HG03571 (cell line): ENCODE measurements around the gene ACTN4.

Experiments used
- ATAC-seq: cut with Tn5 transposase; IDR thresholded peaks from one replicate; pipeline ENCODE4 v1.9.1; 2021; ENCODE audit not compliant: unreplicated experiment

Gene ACTN4

GRCh38 chr19:38722947-38723605 is 75.6 kb downstream of the ACTN4 start:
- ATAC-seq: no peak

GRCh38 chr19:38723606-38723965 is 76.1 kb downstream of the ACTN4 start:
- ATAC-seq: no peak

GRCh38 chr19:38723990-38724854 is 76.8 kb downstream of the ACTN4 start:
- no peak for ATAC-seq

- ATAC-seq: no peak
Measured at GRCh38 chr19:38725469-38726283, 78.2 kb downstream of the ACTN4 start.

DNA sequence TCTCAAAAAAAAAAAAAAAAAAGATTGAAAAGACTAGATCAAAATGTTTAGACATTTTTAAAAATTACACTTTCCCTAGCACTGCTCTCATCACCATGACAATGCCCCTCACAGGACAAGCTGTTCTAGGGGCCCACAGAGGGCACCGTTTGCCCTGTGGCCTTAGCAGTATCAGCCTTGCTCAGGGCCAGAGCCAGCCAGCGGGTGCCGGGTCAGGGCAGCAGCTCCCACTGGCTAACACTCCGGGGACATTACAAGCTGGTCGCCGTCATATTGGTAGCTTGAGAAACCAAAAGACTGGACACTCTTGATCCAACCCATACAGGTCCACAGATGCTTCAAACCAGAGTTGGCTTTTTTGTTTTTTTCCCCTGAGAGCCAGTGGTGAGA is 78.8 kb downstream of the ACTN4 start:
- no peak for ATAC-seq

DNA sequence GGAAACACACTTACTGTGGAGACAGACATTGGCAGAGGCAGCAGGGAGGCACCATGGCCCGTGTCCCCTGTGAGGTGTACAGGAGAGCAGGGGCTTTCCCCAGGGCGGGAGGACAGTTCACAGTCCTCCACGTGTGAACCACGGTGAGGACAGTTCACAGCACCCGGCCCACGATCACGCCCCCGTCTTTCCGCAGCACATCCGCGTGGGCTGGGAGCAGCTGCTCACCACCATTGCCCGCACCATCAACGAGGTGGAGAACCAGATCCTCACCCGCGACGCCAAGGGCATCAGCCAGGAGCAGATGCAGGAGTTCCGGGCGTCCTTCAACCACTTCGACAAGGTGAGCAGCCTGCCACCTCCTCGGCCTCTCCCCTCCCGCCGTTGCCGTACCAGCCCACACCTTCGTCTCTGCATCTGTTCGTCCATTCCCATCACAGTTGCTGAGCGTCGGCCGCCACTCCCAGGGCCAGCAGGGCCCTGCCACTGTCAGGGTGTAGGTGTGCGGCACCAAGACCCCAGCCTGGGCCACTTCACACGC is 79.4 kb downstream of the ACTN4 start:
- no peak for ATAC-seq

GRCh38 chr19:38727306-38727867 is 79.9 kb downstream of the ACTN4 start:
- no peak for ATAC-seq

DNA sequence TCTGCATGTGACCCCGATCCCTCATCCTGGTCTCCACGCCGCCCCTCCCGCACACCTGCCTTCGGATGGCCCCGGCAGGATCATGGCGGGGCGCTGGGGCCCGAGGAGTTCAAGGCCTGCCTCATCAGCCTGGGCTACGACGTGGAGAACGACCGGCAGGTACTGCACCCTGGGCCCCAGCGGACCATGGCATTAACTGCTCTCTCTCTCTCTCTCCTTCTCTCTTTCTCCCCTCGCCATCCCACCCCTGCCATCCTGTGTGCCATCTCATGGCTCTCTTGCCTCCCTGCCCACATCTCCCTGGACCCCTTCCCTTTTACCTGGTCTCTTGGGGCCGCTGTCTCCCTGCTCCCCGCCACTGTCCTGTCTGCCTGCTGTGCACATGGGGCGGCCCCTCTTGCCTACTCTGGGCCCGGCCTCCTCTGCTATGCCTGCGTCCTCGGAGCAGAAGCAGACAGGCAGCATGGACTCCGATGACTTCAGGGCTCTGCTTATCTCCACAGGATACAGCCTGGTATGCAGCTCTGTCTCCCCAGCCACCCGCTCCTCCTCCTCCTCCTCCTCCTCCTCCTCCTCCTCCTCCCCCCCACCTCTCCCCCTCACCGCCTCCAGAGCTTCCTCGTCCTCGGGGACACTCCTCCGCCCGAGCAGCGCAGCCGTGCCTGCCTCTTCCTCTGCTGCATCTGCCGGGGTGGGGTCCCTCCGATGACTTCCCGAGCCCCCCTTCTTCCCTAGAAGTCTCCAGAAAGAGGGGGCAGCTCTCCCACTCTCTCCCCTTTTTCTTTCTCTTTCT is 80.6 kb downstream of the ACTN4 start:
- no peak for ATAC-seq

DNA sequence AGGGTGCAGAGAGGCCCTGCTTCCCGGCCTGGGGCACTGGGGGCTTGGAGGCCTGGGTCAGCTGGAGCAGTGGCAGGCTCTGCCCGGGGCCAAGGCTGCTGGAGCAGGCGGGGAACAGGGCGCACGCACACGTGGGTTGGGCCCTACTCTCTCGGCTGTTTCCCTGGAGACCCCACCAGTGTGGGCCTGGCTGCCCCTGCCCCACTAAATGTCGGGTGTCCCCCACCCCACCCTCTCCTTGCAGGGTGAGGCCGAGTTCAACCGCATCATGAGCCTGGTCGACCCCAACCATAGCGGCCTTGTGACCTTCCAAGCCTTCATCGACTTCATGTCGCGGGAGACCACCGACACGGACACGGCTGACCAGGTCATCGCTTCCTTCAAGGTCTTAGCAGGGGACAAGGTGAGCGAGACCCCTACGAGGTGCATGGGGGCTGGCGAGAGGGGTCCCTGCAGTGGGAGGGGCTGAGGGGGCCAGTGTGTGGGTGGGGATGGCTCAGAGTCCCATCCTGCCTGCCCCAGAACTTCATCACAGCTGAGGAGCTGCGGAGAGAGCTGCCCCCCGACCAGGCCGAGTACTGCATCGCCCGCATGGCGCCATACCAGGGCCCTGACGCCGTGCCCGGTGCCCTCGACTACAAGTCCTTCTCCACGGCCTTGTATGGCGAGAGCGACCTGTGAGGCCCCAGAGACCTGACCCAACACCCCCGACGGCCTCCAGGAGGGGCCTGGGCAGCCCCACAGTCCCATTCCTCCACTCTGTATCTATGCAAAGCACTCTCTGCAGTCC is 81.5 kb downstream of the ACTN4 start:
- no peak for ATAC-seq

DNA sequence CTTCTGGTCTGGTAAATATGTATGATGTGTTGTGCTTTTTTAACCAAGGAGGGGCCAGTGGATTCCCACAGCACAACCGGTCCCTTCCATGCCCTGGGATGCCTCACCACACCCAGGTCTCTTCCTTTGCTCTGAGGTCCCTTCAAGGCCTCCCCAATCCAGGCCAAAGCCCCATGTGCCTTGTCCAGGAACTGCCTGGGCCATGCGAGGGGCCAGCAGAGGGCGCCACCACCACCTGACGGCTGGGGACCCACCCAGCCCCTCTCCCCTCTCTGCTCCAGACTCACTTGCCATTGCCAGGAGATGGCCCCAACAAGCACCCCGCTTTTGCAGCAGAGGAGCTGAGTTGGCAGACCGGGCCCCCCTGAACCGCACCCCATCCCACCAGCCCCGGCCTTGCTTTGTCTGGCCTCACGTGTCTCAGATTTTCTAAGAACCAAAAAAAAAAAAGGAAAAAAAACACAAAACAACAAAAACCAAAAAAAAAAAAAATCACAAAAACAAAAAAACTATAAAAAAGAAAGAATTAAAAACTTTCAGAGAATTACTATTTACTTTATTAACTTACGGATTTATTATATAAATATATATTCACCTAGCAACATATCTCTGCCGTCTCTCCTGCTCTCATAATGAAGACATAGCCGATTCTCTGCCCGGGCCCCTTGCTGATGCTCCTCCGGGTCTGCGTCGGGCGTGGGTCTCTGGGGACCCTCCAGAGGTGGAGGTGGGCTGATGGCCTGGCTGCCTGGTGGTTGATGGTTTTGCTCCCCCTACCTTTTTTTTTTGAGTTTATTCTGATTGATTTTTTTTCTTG is 82.4 kb downstream of the ACTN4 start:
- no peak for ATAC-seq

DNA sequence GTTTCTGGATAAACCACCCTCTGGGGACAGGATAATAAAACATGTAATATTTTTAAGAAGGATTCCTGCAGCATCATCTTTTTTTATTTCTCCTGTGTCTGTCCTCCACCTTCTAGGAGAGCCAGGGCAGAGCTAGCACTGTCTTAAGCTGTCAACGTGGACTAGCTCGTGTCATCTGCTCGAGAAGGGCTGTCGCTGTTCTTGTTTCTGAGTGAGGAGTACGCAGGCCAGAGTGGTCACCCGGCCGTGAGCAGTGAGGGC is 83.0 kb downstream of the ACTN4 start:
- ATAC-seq: no peak

GRCh38 chr19:38730731-38731589 is 83.5 kb downstream of the ACTN4 start:
- no peak for ATAC-seq

- ATAC-seq: no peak
Measured at GRCh38 chr19:38731654-38732301, 84.3 kb downstream of the ACTN4 start.

GRCh38 chr19:38733241-38733492 is 85.7 kb downstream of the ACTN4 start:
- ATAC-seq: no peak

- no peak for ATAC-seq
Measured at GRCh38 chr19:38733493-38734175, 86.2 kb downstream of the ACTN4 start.

- no peak for ATAC-seq
Measured at GRCh38 chr19:38734176-38734425, 86.7 kb downstream of the ACTN4 start.

DNA sequence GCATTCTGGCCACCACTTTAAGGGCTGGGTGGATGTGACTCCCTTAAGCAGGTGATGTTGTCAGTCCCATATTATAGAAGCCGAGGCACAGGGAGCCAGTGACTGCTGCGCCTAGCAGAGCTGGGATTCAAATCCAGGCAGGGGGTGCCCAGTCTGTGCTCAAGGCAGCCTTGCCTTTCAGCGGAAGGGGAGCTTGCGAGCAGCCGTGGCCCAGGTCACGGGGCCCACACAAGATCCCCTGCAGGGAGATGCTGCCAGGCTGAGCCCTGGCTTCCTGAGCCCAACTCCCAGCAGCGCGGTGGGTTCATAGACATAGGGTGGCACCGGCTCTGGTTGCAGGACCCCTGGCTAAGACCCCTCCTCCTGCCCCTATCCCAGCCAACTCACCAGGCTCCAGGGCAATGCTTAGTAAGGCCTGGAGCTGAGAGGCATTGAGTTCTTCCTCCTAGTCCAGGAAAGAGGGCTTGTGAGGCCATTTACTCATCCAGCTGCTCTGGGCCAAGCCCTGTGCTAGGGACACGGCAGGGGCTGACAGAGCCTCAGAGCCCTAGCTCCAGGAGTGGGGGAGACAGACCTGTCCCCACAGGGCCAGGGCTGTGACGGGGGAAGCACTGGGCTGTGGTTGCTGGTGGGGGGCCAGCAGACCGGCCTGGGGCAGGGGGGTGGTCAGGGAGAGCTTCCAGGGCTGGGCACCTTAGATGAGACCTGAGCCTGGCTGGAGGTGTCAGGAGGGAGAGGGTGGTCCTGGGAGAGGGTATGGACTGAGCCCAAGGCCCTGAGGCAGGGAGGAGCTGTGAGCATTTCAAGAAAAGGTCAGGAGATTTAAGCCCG is 87.2 kb downstream of the ACTN4 start:
- no peak for ATAC-seq
